LNCaP clone FGC (cell line): Measurements from ENCODE around the gene TCF25.

Experiments used
- DNase-seq: peaks from one replicate; pipeline ENCODE4 v3.0.0-alpha.2; 2011; ENCODE audit warnings: low read depth
- H3K4me3 ChIP-seq: 2 replicates; pipeline ENCODE4 v1.5.1; 2011; ENCODE audit warnings: mild to moderate bottlenecking, low read depth, low read length, control low read depth
- TF ChIP-seq, protein P1 (sequence below): IDR thresholded peaks from 2 replicates; pipeline ENCODE4 v1.5.1; 2012; ENCODE audit warnings: mild to moderate bottlenecking; ENCODE audit not compliant: control insufficient read depth, insufficient read depth; ENCODE audit errors: extremely low read depth

Gene TCF25

DNA sequence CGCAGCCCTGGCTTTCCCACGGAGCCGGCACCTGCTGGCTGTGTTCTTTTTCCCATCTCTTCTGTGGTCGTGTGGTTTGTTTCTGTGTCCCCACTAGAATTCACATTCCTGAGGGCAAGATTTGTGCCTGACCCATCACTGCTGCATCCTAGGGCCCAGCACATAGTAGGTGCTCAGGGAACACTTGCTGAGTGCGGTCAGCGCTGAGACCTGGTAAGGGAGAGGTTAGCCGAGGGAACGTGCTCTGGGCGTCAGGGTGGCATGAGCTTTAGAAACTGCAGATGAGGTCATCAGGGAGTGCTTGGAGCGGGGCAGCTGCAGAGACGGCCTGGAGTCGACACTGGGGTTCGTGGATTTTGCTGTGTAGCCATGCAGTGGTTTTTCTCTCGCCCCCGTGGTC, 81.1 kb downstream of the TCF25 start:
- TF ChIP-seq, protein P1, sequence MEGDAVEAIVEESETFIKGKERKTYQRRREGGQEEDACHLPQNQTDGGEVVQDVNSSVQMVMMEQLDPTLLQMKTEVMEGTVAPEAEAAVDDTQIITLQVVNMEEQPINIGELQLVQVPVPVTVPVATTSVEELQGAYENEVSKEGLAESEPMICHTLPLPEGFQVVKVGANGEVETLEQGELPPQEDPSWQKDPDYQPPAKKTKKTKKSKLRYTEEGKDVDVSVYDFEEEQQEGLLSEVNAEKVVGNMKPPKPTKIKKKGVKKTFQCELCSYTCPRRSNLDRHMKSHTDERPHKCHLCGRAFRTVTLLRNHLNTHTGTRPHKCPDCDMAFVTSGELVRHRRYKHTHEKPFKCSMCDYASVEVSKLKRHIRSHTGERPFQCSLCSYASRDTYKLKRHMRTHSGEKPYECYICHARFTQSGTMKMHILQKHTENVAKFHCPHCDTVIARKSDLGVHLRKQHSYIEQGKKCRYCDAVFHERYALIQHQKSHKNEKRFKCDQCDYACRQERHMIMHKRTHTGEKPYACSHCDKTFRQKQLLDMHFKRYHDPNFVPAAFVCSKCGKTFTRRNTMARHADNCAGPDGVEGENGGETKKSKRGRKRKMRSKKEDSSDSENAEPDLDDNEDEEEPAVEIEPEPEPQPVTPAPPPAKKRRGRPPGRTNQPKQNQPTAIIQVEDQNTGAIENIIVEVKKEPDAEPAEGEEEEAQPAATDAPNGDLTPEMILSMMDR: no peak
- no peak for DNase-seq
- H3K4me3 ChIP-seq: no peak overlapping the region

DNA sequence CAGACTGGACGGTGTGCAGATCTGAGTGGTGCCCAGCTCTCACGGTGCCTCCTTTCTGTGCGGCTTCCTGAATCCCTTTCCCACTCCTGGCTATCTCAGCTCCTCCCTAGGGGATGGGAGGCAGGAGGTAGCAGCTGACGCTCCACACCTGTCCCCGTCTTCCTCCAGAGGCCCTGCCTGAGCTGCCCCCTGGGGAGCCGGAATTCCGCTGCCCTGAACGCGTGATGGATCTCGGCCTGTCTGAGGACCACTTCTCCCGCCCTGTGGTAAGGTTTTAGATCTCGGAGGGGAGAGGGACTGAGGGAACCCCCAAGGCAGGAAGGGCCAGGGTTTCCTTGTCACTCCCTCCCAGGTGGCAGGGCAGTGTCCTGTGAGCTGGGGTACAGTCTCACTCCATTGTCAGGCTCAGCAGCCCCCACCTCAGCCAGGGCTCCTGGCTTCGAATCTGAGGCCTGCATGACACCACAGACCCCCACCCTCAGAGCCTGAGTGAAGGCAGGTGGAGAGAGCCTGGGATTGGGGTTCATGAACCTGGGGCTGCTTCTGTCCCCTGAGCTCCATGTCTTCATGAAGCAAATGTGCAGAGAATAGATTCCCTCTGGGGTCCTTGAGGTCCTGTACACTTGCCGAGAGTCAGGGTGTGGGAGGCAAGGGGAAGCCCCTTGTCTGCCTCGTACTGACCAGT, 81.8 kb downstream of the TCF25 start:
- TF ChIP-seq, protein P1: no peak
- DNase-seq: no peak
- H3K4me3 ChIP-seq: no peak overlapping the region

DNA sequence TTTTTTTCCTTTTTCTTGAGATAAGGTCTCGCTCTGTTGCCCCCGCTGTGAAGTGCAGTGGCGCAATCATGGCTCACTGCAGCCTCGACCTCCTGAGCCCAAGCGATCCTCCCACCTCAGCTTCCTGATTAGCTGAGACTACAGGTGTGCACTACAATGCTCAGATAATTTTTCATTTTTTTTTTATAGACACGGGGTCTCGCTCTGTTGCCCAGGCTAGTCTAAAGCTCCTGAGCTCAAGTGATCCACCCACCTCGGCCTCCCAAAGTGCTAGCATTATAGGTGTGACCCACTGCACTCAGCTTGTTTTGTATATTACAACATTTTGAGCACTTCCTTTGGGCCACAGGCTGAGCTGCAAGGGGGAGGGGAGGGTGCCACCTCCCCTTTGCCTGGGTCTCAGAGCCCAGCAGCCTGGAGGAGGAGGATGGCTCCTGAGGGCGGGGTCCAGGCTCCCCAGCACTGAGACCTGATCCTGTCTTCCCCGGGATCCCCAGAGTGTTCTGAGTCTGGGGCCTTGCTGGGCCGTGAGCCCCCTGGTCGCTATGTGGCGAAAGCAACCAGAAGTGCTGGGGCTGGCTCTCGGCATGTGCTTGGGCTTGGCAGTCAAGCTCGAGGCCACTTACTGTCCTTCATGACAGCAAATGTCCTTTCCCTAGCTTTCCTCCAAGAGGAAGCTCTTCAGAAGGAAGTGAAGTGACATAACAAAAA, 83.3 kb downstream of the TCF25 start:
- H3K4me3 ChIP-seq: no peak overlapping the region
- DNase-seq: no peak
- TF ChIP-seq, protein P1: no peak

DNA sequence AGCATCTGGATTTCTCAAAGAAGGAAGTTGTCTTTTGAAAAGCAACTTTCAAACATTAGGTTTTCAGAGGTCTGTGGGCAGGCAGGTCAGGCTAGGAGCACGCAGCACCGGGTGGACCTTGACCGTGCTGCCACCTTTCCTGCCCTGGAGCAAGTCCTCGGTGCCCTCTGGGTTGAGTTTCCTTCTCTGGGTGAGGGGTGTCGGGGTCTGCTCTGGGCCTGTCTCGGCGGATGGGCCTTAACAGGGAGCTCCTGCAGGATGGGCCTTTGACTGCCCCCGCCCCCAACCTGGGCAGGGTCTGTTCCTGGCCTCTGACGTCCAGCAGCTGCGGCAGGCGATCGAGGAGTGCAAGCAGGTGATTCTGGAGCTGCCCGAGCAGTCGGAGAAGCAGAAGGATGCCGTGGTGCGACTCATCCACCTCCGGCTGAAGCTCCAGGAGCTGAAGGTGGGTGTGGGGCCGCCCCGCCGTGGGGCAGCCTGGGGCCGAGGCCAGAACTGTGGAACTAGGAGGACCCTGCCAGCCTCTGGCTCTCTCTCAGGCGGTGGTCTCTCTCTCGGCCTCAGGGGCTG, 83.9 kb downstream of the TCF25 start:
- no peak for DNase-seq
- no peak overlapping the region for H3K4me3 ChIP-seq
- TF ChIP-seq, protein P1: no peak

DNA sequence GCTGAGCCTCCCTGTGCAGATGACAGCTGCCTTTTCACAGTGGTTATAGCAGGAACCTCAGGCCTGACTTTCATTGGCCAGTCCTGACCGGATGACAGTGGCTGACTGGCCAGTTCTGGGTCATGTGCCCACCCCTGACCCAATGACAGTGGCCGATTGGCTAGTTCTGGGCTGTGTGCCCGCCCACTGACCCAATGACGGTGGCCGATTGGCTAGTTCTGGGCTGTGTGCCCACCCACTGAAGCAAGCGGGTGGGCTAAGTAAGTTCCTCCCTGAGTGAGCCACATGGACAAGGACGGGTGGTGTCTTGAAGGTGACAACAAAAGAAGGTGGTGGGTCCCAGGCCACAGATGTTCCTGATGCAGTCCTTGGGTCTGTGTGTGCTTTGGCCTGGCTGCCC, 84.7 kb downstream of the TCF25 start:
- no peak for DNase-seq
- TF ChIP-seq, protein P1: no peak

DNA sequence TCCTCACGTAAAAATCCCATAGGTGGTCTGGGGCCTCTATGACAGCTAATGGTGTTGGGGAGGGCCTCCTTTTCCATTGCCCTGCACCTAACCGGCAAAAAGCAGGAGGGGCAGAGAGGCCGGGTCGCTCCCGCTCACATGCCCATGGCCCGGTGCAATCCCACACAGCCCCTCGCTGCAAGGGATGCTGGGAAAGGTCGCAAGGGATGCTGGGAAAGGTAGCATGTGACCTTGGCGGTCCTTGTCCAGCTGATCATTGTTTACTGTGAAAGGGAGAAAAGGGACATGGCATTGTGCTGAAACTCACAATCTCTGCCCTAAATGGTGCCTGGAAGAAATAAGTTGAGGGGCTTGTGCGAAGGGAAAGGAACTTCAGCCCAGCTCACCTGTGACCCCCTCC, 85.2 kb downstream of the TCF25 start:
- TF ChIP-seq, protein P1: no peak
- no peak overlapping the region for H3K4me3 ChIP-seq
- DNase-seq: no peak

More for the DNA sequence above, 84.7 kb downstream of the TCF25 start:
- no peak overlapping the region for H3K4me3 ChIP-seq

DNA sequence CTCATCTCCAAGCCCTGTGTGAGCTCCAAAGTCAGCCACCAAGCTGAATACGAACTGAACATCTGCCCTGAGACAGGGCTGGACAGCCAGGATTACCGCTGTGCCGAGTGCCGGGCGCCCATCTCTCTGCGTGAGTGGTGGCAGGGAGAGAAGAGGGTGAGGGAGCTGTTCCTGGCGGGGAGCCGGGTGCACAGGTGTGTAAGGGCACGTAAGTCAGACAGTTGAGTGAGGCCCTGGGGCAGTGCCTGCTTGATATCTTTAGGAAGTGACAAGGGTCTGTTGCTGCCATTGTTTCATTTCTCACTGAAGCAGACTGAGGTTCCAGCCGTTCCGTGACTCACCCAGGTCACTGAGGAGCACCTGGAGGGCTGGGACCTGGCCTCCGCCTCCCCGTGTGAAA, 87.6 kb downstream of the TCF25 start:
- TF ChIP-seq, protein P1: no peak
- no peak for DNase-seq
- H3K4me3 ChIP-seq: no peak overlapping the region
